ENCODE measurements around the gene UXS1.

Gene UXS1

GRCh38 chr2:106124106-106124756 is 69.9 kb downstream of the UXS1 start:
- no peak overlapping the region for H3K4me3 ChIP-seq (ENCODE audit: low read depth, low read length)
- TF ChIP-seq CTCF (IDR thresholded peaks at IDR 0.05; ENCODE audit: borderline replicate concordance, insufficient read depth, low read depth, low read length), result no peak

- TF ChIP-seq CTCF (IDR thresholded peaks at IDR 0.05; ENCODE audit: borderline replicate concordance, insufficient read depth, low read depth, low read length), result no peak
- no peak overlapping the region for H3K4me3 ChIP-seq (ENCODE audit: low read depth, low read length)
These were observed 71.9 kb downstream of the UXS1 start for GRCh38 chr2:106122157-106122556.

GRCh38 chr2:106120432-106120831 is 73.7 kb downstream of the UXS1 start:
- TF ChIP-seq CTCF (IDR thresholded peaks at IDR 0.05; ENCODE audit: borderline replicate concordance, insufficient read depth, low read depth, low read length), result no peak
- no peak overlapping the region for H3K4me3 ChIP-seq (ENCODE audit: low read depth, low read length)

- TF ChIP-seq CTCF (IDR thresholded peaks at IDR 0.05; ENCODE audit: borderline replicate concordance, insufficient read depth, low read depth, low read length), result no peak
- no peak overlapping the region for H3K4me3 ChIP-seq (ENCODE audit: low read depth, low read length)
These were observed 75.0 kb downstream of the UXS1 start for GRCh38 chr2:106119074-106119473.

- H3K4me3 ChIP-seq (ENCODE audit: low read depth, low read length), result no peak overlapping the region
- no peak for TF ChIP-seq CTCF (IDR thresholded peaks at IDR 0.05; ENCODE audit: borderline replicate concordance, insufficient read depth, low read depth, low read length)
These were observed 76.0 kb downstream of the UXS1 start for GRCh38 chr2:106117882-106118684.

- TF ChIP-seq CTCF (IDR thresholded peaks at IDR 0.05; ENCODE audit: borderline replicate concordance, insufficient read depth, low read depth, low read length), result no peak
- H3K4me3 ChIP-seq (ENCODE audit: low read depth, low read length), result no peak overlapping the region
These were observed 76.8 kb downstream of the UXS1 start for GRCh38 chr2:106117347-106117746.

- TF ChIP-seq CTCF (IDR thresholded peaks at IDR 0.05; ENCODE audit: borderline replicate concordance, insufficient read depth, low read depth, low read length), result no peak
- no peak overlapping the region for H3K4me3 ChIP-seq (ENCODE audit: low read depth, low read length)
These were observed 77.9 kb downstream of the UXS1 start for GRCh38 chr2:106116248-106116647.

All from GM12875 (cell line).